ENCODE data around the gene SETD1A. TPM values are rescaled to one million over a fixed set of nuclear protein-coding genes. Genes with fewer than 3 reads are reported as not detected.
A peak's percentile ranks its signal among the peaks of the same experiment; 100 is the strongest.

The SETD1A gene
- total and polyA plus RNA-seq, 9 of the 15 experiments (the other 6 are each of a cell fraction or from before 2014, with no cell fraction given): 0.08 to 36.0 (median 4.2) TPM

DNA sequence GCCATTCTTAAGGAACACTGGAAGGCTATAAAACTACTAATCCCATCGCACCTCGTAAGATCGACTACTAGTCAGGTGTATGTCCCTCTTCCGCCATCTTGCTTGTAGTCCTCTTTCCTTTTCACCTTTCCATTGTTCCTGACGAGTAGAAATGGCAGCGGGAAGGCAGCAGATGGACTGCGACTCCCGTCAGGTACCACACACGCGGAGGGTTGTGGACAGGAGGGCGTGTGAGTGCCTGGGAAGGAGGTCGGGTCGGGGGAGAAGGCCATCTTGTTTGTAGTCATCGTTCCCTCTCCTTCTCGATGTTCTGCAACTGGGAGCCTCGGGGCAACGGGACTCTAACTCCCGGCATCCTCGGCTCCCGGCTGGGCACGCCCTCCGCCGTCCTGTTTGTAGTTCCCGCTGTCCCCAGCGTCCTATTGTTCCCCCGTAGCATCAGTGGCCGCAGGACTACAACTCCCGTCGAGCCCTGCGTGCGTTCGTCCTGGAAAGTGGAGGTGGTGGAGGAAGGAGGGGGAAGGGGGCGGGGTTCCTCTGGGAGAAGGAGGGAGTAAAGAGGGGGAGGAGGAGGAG lies 34.5 kb upstream of the SETD1A start (continued):
- TF ChIP-seq, protein P1, sequence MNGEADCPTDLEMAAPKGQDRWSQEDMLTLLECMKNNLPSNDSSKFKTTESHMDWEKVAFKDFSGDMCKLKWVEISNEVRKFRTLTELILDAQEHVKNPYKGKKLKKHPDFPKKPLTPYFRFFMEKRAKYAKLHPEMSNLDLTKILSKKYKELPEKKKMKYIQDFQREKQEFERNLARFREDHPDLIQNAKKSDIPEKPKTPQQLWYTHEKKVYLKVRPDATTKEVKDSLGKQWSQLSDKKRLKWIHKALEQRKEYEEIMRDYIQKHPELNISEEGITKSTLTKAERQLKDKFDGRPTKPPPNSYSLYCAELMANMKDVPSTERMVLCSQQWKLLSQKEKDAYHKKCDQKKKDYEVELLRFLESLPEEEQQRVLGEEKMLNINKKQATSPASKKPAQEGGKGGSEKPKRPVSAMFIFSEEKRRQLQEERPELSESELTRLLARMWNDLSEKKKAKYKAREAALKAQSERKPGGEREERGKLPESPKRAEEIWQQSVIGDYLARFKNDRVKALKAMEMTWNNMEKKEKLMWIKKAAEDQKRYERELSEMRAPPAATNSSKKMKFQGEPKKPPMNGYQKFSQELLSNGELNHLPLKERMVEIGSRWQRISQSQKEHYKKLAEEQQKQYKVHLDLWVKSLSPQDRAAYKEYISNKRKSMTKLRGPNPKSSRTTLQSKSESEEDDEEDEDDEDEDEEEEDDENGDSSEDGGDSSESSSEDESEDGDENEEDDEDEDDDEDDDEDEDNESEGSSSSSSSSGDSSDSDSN (IDR thresholded peaks at IDR 0.05; ENCODE audit: borderline replicate concordance in 1 of 2, low read depth in 2 of 2, low read length in 2 of 2): no peak
- no peak for TF ChIP-seq LEF1 (IDR thresholded peaks at IDR 0.05)
- TF ChIP-seq SMARCB1 (IDR thresholded peaks at IDR 0.05; ENCODE audit: insufficient read length, low read depth): no peak
- TF ChIP-seq, protein P2, sequence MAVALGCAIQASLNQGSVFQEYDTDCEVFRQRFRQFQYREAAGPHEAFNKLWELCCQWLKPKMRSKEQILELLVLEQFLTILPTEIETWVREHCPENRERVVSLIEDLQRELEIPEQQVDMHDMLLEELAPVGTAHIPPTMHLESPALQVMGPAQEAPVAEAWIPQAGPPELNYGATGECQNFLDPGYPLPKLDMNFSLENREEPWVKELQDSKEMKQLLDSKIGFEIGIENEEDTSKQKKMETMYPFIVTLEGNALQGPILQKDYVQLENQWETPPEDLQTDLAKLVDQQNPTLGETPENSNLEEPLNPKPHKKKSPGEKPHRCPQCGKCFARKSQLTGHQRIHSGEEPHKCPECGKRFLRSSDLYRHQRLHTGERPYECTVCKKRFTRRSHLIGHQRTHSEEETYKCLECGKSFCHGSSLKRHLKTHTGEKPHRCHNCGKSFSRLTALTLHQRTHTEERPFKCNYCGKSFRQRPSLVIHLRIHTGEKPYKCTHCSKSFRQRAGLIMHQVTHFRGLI (CRISPR knock-in tag; IDR thresholded peaks at IDR 0.05): no peak
- no peak for TF ChIP-seq ZNF75A (CRISPR knock-in tag; IDR thresholded peaks at IDR 0.05)
- no peak for TF ChIP-seq MTA2 (IDR thresholded peaks at IDR 0.05; ENCODE audit: low read depth)
- no peak for TF ChIP-seq RBM34 (IDR thresholded peaks at IDR 0.05; ENCODE audit: borderline replicate concordance, insufficient read depth, low read length)
- TF ChIP-seq, protein P3, sequence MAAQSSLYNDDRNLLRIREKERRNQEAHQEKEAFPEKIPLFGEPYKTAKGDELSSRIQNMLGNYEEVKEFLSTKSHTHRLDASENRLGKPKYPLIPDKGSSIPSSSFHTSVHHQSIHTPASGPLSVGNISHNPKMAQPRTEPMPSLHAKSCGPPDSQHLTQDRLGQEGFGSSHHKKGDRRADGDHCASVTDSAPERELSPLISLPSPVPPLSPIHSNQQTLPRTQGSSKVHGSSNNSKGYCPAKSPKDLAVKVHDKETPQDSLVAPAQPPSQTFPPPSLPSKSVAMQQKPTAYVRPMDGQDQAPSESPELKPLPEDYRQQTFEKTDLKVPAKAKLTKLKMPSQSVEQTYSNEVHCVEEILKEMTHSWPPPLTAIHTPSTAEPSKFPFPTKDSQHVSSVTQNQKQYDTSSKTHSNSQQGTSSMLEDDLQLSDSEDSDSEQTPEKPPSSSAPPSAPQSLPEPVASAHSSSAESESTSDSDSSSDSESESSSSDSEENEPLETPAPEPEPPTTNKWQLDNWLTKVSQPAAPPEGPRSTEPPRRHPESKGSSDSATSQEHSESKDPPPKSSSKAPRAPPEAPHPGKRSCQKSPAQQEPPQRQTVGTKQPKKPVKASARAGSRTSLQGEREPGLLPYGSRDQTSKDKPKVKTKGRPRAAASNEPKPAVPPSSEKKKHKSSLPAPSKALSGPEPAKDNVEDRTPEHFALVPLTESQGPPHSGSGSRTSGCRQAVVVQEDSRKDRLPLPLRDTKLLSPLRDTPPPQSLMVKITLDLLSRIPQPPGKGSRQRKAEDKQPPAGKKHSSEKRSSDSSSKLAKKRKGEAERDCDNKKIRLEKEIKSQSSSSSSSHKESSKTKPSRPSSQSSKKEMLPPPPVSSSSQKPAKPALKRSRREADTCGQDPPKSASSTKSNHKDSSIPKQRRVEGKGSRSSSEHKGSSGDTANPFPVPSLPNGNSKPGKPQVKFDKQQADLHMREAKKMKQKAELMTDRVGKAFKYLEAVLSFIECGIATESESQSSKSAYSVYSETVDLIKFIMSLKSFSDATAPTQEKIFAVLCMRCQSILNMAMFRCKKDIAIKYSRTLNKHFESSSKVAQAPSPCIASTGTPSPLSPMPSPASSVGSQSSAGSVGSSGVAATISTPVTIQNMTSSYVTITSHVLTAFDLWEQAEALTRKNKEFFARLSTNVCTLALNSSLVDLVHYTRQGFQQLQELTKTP (IDR thresholded peaks at IDR 0.05; ENCODE audit: low read depth in 1 of 2, partially characterized antibody in 2 of 2): peak; percentile 41 to 99
- peak; percentile 80 for TF ChIP-seq EP400 (IDR thresholded peaks at IDR 0.05)
- TF ChIP-seq POU5F1 (IDR thresholded peaks at IDR 0.05; ENCODE audit: borderline replicate concordance, low read depth, low read length, partially characterized antibody): peak; percentile 53
- TF ChIP-seq ZBTB17 (CRISPR knock-in tag; IDR thresholded peaks at IDR 0.05): peak; percentile 95
- TF ChIP-seq BDP1 (IDR thresholded peaks at IDR 0.05; ENCODE audit: insufficient read depth, insufficient read length): no peak
- TF ChIP-seq PTRF (tag; IDR thresholded peaks at IDR 0.05): no peak
- peak; percentile 65 to 76; a peak in 3 of 4 replicates for TF ChIP-seq FOXK2 (conservative IDR thresholded peaks at IDR 0.05 in 1 of 2, IDR thresholded peaks at IDR 0.05 in 1 of 2; ENCODE audit: low read depth in 2 of 2)
- TF ChIP-seq, protein P4, sequence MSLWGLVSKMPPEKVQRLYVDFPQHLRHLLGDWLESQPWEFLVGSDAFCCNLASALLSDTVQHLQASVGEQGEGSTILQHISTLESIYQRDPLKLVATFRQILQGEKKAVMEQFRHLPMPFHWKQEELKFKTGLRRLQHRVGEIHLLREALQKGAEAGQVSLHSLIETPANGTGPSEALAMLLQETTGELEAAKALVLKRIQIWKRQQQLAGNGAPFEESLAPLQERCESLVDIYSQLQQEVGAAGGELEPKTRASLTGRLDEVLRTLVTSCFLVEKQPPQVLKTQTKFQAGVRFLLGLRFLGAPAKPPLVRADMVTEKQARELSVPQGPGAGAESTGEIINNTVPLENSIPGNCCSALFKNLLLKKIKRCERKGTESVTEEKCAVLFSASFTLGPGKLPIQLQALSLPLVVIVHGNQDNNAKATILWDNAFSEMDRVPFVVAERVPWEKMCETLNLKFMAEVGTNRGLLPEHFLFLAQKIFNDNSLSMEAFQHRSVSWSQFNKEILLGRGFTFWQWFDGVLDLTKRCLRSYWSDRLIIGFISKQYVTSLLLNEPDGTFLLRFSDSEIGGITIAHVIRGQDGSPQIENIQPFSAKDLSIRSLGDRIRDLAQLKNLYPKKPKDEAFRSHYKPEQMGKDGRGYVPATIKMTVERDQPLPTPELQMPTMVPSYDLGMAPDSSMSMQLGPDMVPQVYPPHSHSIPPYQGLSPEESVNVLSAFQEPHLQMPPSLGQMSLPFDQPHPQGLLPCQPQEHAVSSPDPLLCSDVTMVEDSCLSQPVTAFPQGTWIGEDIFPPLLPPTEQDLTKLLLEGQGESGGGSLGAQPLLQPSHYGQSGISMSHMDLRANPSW (CRISPR knock-in tag; IDR thresholded peaks at IDR 0.05): no peak
